Muscle of back (tissue), 11 donors: ENCODE results near the gene TACR1. TPM values are rescaled to one million over a fixed set of nuclear protein-coding genes. Genes with fewer than 3 reads are reported as not detected.

Experiments
- DNase-seq, 3 donors: peaks; one replicate each; pipeline versions ENCODE4 v3.0.0 to v3.0.0-alpha.2; 2013
- polyA plus RNA-seq, 10 donors: library from polyadenylated mRNA; unstranded; fragments of 120-200 nt; gene quantifications; one replicate each; pipeline ENCODE4 v1.2.1, GENCODE V29; 2013; ENCODE audit not compliant: insufficient read length in 10 of 10

TACR1 gene
- polyA plus RNA-seq, 10 donors: 0.13 to 0.94 (median 0.42) TPM

DNA sequence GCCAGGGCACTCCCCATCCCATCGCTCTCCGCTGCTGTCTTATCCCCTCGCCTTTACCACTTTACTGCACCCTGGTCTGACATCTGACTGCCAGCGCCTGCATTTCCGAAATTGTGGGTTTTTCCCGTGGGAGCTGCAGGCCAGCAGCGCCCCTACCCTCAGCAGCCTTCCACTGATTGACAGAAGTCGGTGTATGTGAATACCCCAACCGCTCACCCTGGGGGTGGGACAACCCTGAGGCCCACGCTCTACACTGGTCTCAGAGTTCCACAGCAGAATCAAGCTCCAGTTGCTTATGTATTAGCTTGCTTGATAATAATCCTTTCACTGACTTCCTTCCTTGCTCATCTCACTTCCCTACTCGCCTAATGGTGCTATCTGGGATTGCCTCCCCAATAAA is 178.8 kb downstream of the TACR1 start:
- no peak for DNase-seq

- no peak for DNase-seq
These were observed 179.5 kb downstream of the TACR1 start for GRCh38 chr2:75019790-75020189.

- peak in 1 of 3 donors; percentile 16 for DNase-seq
These were observed 181.2 kb downstream of the TACR1 start for GRCh38 chr2:75018162-75018561.

DNA sequence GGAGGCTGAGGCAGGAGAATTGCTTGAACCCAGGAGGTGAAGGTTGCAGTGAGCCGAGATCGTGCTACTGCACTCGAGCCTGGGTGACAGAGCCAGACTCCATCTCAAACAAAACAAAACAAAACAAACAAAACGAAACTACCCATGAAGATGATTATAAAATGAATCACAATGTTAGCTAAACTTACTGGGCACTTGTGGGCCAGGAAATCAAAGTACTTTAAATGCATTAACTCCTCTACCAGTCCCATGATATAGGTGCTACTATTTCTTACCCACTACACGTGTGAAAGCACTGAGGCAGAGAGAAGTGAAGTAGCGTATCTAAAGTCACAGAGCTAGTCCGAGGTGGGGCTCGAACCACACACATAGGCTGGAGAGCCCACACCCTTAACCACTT is 187.2 kb downstream of the TACR1 start:
- no peak for DNase-seq

DNA sequence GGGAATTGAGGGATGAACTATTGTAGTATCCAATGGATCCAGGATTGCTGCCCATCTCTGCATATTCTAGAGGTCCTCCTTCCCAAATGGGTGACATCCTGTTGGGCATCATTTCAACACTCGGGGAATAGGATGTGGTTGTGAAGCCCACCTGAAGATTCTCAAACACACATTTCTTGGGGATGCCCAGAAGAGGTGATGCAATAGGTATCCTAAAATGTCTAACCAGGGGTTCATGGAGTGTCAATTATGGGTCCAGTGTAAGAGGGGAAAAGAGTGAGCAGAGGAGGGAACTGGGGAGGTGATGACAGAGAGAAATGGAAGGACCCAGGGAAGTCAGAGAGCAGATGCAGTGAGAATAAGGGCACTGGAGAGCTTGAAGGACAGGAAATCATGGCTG is 188.7 kb downstream of the TACR1 start:
- no peak for DNase-seq

GRCh38 chr2:75007819-75008218 is 191.5 kb downstream of the TACR1 start:
- DNase-seq: peak in 1 of 3 donors; percentile 8

GRCh38 chr2:75007061-75007460 is 192.3 kb downstream of the TACR1 start:
- DNase-seq: no peak

DNA sequence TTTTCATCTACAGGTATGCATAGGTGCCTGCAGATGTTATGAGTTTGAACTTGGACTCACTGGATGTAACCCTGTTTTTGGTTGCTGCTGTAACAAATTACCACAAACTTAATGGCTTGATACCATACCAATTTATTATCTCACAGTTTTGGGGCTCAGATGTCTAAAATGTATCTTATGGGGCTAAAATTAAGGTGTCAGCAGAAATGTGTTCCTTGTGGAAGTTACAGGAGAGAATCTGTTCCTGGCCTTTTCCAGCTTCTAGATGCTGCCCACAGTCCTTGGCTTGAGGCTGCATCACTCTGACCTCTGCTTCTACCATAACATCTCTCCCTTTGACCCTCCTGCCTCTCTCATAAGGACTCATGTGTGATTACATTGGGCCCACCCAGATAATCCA is 193.3 kb downstream of the TACR1 start:
- no peak for DNase-seq

DNA sequence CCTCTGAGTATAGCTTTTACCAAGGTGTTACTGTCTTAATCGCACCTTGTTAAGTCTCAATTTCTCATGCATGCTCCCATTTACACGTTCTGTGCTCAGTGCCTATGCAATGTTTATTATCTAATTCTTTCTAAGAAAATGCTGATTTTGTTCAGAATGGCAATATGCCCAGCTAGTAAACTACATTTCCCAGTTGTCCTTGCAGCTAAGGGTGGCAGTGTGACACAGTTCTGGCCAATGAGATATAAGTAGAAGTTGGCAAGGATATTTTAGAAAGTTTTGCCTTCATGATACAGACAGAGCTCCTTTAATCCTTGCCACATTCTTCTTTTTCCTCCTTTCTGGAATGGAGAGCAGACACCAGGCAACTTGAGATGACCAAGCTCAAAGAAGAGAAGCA is 195.5 kb downstream of the TACR1 start:
- DNase-seq: no peak

DNA sequence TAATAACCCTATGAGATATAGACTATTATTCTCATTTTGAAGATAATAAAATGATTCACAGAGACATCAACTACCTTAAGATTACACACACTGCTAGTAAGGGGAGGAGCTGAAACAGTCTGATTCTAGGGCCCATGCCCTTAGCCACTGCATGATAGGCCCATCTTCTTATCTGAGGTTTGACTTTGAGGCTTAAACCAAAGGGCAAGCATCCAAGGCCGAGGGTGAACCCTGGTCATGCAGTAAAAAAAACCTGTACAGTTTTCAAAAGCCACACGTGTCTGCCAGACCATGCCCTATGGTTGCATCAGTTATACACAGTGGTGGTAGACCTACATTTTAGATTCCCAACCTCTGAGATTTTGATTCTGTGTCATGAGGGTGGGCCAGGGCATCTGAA is 196.0 kb downstream of the TACR1 start:
- DNase-seq: no peak

GRCh38 chr2:75002007-75002406 is 197.3 kb downstream of the TACR1 start:
- DNase-seq: no peak

GRCh38 chr2:74999468-74999867 is 199.9 kb downstream of the TACR1 start:
- DNase-seq: no peak

Other genes starting within 250 kb of the TACR1 start
- 10 to 100 TPM; 40.9 to 57.7 (median 53.1) TPM for gene POLE4, start 240.9 kb downstream of the TACR1 start, polyA plus RNA-seq